Prostate gland (tissue), 2 donors: ENCODE measurements around the gene ROR1.

ENCODE experiments used
- POLR2A ChIP-seq: fragments of 450-650 bp; IDR thresholded peaks from one replicate; pipeline ENCODE4 v1.6.1; 2016; ENCODE audit warnings: antibody characterized with exemption, mild to moderate bottlenecking
- POLR2AphosphoS5 ChIP-seq: sonication (generic); formaldehyde crosslinking; IDR thresholded peaks from one replicate; pipeline ENCODE4 v1.6.1; 2017; ENCODE audit warnings: antibody characterized with exemption
- TF ChIP-seq, protein P1 (sequence below), 4 experiments: fragments of 200-600 bp in 2 of 4; fragments of 450-650 bp in 2 of 4; sonication (generic) in 2 of 4; IDR thresholded peaks; 1 replicate in 3 of 4; 2 replicates in 1 of 4; pipeline ENCODE4 v1.5.1; 2016 to 2019; ENCODE audit warnings: antibody characterized with exemption in 4 of 4, mild to moderate bottlenecking in 2 of 4, moderate library complexity in 2 of 4

DNA sequence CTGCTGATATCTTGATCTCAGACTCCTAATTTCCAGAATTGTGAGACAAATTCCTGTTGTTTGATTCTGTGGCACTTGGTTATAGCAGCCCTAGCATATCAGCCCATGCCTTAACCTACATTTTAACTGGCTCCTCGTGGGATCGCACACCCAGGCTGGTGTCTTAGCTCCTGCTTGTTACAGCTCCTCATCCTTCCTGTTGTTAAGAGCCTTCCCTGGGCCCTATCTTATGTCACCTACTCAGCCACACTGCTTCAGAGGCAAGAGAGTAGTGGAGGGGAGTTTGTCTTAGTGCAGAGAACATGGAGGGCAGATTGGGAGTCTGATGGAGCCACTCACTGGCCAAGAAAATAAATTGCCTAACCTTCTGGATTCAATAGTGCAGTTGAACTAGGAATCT is 131.0 kb downstream of the ROR1 start:
- TF ChIP-seq, protein P1, sequence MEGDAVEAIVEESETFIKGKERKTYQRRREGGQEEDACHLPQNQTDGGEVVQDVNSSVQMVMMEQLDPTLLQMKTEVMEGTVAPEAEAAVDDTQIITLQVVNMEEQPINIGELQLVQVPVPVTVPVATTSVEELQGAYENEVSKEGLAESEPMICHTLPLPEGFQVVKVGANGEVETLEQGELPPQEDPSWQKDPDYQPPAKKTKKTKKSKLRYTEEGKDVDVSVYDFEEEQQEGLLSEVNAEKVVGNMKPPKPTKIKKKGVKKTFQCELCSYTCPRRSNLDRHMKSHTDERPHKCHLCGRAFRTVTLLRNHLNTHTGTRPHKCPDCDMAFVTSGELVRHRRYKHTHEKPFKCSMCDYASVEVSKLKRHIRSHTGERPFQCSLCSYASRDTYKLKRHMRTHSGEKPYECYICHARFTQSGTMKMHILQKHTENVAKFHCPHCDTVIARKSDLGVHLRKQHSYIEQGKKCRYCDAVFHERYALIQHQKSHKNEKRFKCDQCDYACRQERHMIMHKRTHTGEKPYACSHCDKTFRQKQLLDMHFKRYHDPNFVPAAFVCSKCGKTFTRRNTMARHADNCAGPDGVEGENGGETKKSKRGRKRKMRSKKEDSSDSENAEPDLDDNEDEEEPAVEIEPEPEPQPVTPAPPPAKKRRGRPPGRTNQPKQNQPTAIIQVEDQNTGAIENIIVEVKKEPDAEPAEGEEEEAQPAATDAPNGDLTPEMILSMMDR (IDR thresholded peaks at IDR 0.05), result no peak
- TF ChIP-seq POLR2A (no peak), POLR2AphosphoS5 (no peak)
